CD4-positive, alpha-beta memory T cell (primary cell): ENCODE measurements around the gene EXOC4. TPM values are rescaled to one million over a fixed set of nuclear protein-coding genes. Genes with fewer than 3 reads are reported as not detected.
A peak's percentile ranks its signal among the peaks of the same experiment; 100 is the strongest.

Experiments
- CTCF ChIA-PET: fragments of 350-600 bp; sonication (Branson Sonifier 250); formaldehyde crosslinking; loops from one replicate; lab custom pipeline; 2021; ENCODE audit warnings: inconsistent platforms; ENCODE audit not compliant: partially characterized antibody; lab: Charles Lee
- POLR2A ChIA-PET: fragments of 350-600 bp; sonication (Branson Sonifier 250); formaldehyde crosslinking; loops from one replicate; lab custom pipeline; 2021; ENCODE audit not compliant: partially characterized antibody; lab: Charles Lee
- DNase-seq, 5 donors: peaks; one replicate each; pipeline versions ENCODE4 v3.0.0 to v3.0.0-alpha.2; 2020 to 2022; ENCODE audit warnings: mixed read lengths in 1 of 5
- H3K27ac ChIP-seq: one replicate; pipeline ENCODE4 v1.7.0; 2013; ENCODE audit warnings: low read depth, low read length
- H3K27me3 ChIP-seq: 2 replicates; pipeline ENCODE4 v1.7.0; 2013; ENCODE audit warnings: mild to moderate bottlenecking, low read length, moderate library complexity; ENCODE audit not compliant: insufficient read depth
- H3K36me3 ChIP-seq: 2 replicates; pipeline ENCODE4 v1.7.0; 2013; ENCODE audit warnings: mild to moderate bottlenecking, low read length, moderate library complexity; ENCODE audit not compliant: insufficient read depth
- H3K4me1 ChIP-seq: 2 replicates; pipeline ENCODE4 v1.7.0; 2013; ENCODE audit warnings: mild to moderate bottlenecking, low read length, moderate library complexity; ENCODE audit not compliant: insufficient read depth
- H3K4me3 ChIP-seq, 2 donors: one replicate each; pipeline ENCODE4 v1.7.0; 2013; ENCODE audit warnings: low read length in 2 of 2, mild to moderate bottlenecking in 1 of 2
- H3K9me3 ChIP-seq, 2 donors: one replicate each; pipeline ENCODE4 v1.7.0; 2013; ENCODE audit warnings: low read length in 2 of 2, control low read depth in 1 of 2; ENCODE audit not compliant: control insufficient read depth in 1 of 2
- H3K27ac Mint-ChIP-seq, 7 donors: one replicate each; pipeline ENCODE4 v1.8.0; 2020 to 2021; ENCODE audit warnings: mixed read lengths in 7 of 7, mild to moderate bottlenecking in 6 of 7, inconsistent platforms in 3 of 7, moderate library complexity in 3 of 7
- H3K27me3 Mint-ChIP-seq, 2 donors: one replicate each; pipeline ENCODE4 v1.8.0; 2020 to 2021; ENCODE audit warnings: mixed read lengths in 2 of 2
- H3K36me3 Mint-ChIP-seq, 2 donors: one replicate each; pipeline ENCODE4 v1.8.0; 2020 to 2021; ENCODE audit warnings: mixed read lengths in 2 of 2, inconsistent platforms in 1 of 2, mild to moderate bottlenecking in 1 of 2
- H3K4me1 Mint-ChIP-seq, 4 donors: one replicate each; pipeline ENCODE4 v1.8.0; 2020 to 2021; ENCODE audit warnings: mixed read lengths in 4 of 4, mild to moderate bottlenecking in 1 of 4
- H3K4me3 Mint-ChIP-seq, 8 donors: one replicate each; pipeline ENCODE4 v1.8.0; 2020 to 2021; ENCODE audit warnings: mixed read lengths in 8 of 8, mild to moderate bottlenecking in 7 of 8, moderate library complexity in 6 of 8, inconsistent platforms in 3 of 8
- H3K9me3 Mint-ChIP-seq, 8 donors: one replicate each; pipeline ENCODE4 v1.8.0; 2020 to 2021; ENCODE audit warnings: mixed read lengths in 8 of 8, mild to moderate bottlenecking in 5 of 8, inconsistent platforms in 3 of 8, moderate library complexity in 1 of 8
- intact Hi-C: fragments of 100-400 bp; cut with micrococcal nuclease; formaldehyde crosslinking; loops from one replicate; pipeline ENCODE4 v1.15.1; 2023
- polyA plus RNA-seq, 2 donors: library from polyadenylated mRNA; unstranded; fragments of 300-500 nt; fragmentation: Illumina TruSeq; gene quantifications; one replicate each; pipeline ENCODE4 v1.2.3, GENCODE V29; 2021
- total RNA-seq, 2 experiments: library from RNA; stranded (reverse); gene quantifications; one replicate each; pipeline ENCODE4 v1.2.3, GENCODE V29; 2021

The EXOC4 gene
- total and polyA plus RNA-seq, 4 experiments from 2014 or later: 33.8 to 81.2 (median 58.1) TPM

GRCh38 chr7:133753513-133753912, 500.6 kb downstream of the EXOC4 start:
- Histone ChIP-seq H3K36me3 (no peaks in the 10 kb centered on the region), H3K4me1 (no peaks in the 10 kb centered on the region), H3K27me3 (no peaks in the 10 kb centered on the region), H3K9me3 (no peaks in the 10 kb centered on the region), H3K27ac (no peak overlapping the region), H3K4me3 (no peak overlapping the region)
- H3K27me3 Mint-ChIP-seq: no peaks in the 10 kb centered on the region
- ChIA-PET POLR2A (no interaction called here), CTCF (no interaction called here)
- intact Hi-C loops: no loop called here
- no peaks in the 10 kb centered on the region for H3K9me3 Mint-ChIP-seq
- no peak for DNase-seq
- peaks cover 0 to 22% of the 10 kb centered on the region in 2 donors for H3K36me3 Mint-ChIP-seq
- peak overlapping the region in 1 of 7 donors; percentile 3 for H3K27ac Mint-ChIP-seq
- no peak overlapping the region for H3K4me3 Mint-ChIP-seq
- H3K4me1 Mint-ChIP-seq: no peaks in the 10 kb centered on the region

GRCh38 chr7:133754708-133755107, 501.8 kb downstream of the EXOC4 start:
- H3K36me3 ChIP-seq: no peaks in the 10 kb centered on the region
- no peaks in the 10 kb centered on the region for H3K4me1 ChIP-seq
- Mint-ChIP-seq H3K9me3 (peaks cover 0 to 2% (median 0%) of the 10 kb centered on the region in 8 donors), H3K4me1 (no peaks in the 10 kb centered on the region), H3K27me3 (no peaks in the 10 kb centered on the region), H3K36me3 (peaks cover 0 to 26% of the 10 kb centered on the region in 2 donors), H3K27ac (no peak overlapping the region), H3K4me3 (no peak overlapping the region)
- intact Hi-C loops: no loop called here
- no peak for DNase-seq
- H3K9me3 ChIP-seq: no peaks in the 10 kb centered on the region
- CTCF ChIA-PET: no interaction called here
- H3K4me3 ChIP-seq: no peak overlapping the region
- POLR2A ChIA-PET: no interaction called here
- H3K27me3 ChIP-seq: no peaks in the 10 kb centered on the region
- no peak overlapping the region for H3K27ac ChIP-seq

- H3K9me3 Mint-ChIP-seq: peaks cover 0 to 2% (median 0%) of the 10 kb centered on the region in 8 donors
- POLR2A ChIA-PET: no interaction called here
- DNase-seq: no peak
Observed at GRCh38 chr7:133755901-133756300, 503.0 kb downstream of the EXOC4 start.

GRCh38 chr7:133761443-133761842, 508.6 kb downstream of the EXOC4 start:
- Histone ChIP-seq H3K36me3 (no peaks in the 10 kb centered on the region), H3K27me3 (no peaks in the 10 kb centered on the region), H3K9me3 (no peaks in the 10 kb centered on the region), H3K4me1 (no peaks in the 10 kb centered on the region), H3K27ac (no peak overlapping the region), H3K4me3 (no peak overlapping the region)
- CTCF ChIA-PET: no interaction called here
- H3K27me3 Mint-ChIP-seq: no peaks in the 10 kb centered on the region
- POLR2A ChIA-PET: no interaction called here
- peaks cover 5 to 40% of the 10 kb centered on the region in 2 donors for H3K36me3 Mint-ChIP-seq
- no peak overlapping the region for H3K4me3 Mint-ChIP-seq
- no peaks in the 10 kb centered on the region for H3K4me1 Mint-ChIP-seq
- DNase-seq: no peak
- peaks cover 0 to 2% (median 0%) of the 10 kb centered on the region in 8 donors for H3K9me3 Mint-ChIP-seq
- no peak overlapping the region for H3K27ac Mint-ChIP-seq
- intact Hi-C loops: no loop called here

More at GRCh38 chr7:133755901-133756300, 503.0 kb downstream of the EXOC4 start:
- H3K27me3 Mint-ChIP-seq: no peaks in the 10 kb centered on the region
- no peaks in the 10 kb centered on the region for H3K4me1 Mint-ChIP-seq
- no peaks in the 10 kb centered on the region for H3K9me3 ChIP-seq
- intact Hi-C loops: no loop called here
- H3K27ac ChIP-seq: no peak overlapping the region
- H3K36me3 Mint-ChIP-seq: peaks cover 0 to 26% of the 10 kb centered on the region in 2 donors
- H3K36me3 ChIP-seq: no peaks in the 10 kb centered on the region
- CTCF ChIA-PET: no interaction called here
- H3K4me3 ChIP-seq: no peak overlapping the region
- no peak overlapping the region for H3K27ac Mint-ChIP-seq
- no peak overlapping the region for H3K4me3 Mint-ChIP-seq
- H3K4me1 ChIP-seq: no peaks in the 10 kb centered on the region
- no peaks in the 10 kb centered on the region for H3K27me3 ChIP-seq

- CTCF ChIA-PET: interaction anchor here (0.6 kb wide), 1 partner anchor 121 kb away, joined by 3 read pairs; no protein-coding TSS in a partner anchor
- H3K27me3 ChIP-seq: no peaks in the 10 kb centered on the region
- Mint-ChIP-seq H3K27ac (no peak overlapping the region), H3K4me1 (no peaks in the 10 kb centered on the region), H3K4me3 (no peak overlapping the region), H3K27me3 (no peaks in the 10 kb centered on the region), H3K36me3 (peaks cover 9 to 45% of the 10 kb centered on the region in 2 donors), H3K9me3 (peaks cover 0 to 2% (median 0%) of the 10 kb centered on the region in 8 donors)
- intact Hi-C loops: no loop called here
- POLR2A ChIA-PET: no interaction called here
- H3K36me3 ChIP-seq: no peaks in the 10 kb centered on the region
- no peak overlapping the region for H3K4me3 ChIP-seq
- DNase-seq: no peak
- H3K27ac ChIP-seq: no peak overlapping the region
- no peaks in the 10 kb centered on the region for H3K4me1 ChIP-seq
- H3K9me3 ChIP-seq: no peaks in the 10 kb centered on the region
Observed at GRCh38 chr7:133763076-133763640, 510.3 kb downstream of the EXOC4 start.

- H3K4me3 Mint-ChIP-seq: no peak overlapping the region
- H3K27me3 ChIP-seq: no peaks in the 10 kb centered on the region
- CTCF ChIA-PET: interaction anchor here (0.8 kb wide), 1 partner anchor 29 kb away, joined by 3 read pairs; no protein-coding TSS in a partner anchor
- H3K36me3 Mint-ChIP-seq: peaks cover 4 to 27% of the 10 kb centered on the region in 2 donors
- no peak overlapping the region for H3K4me3 ChIP-seq
- intact Hi-C loops: no loop called here
- no peaks in the 10 kb centered on the region for H3K4me1 ChIP-seq
- H3K4me1 Mint-ChIP-seq: no peaks in the 10 kb centered on the region
- H3K9me3 Mint-ChIP-seq: no peaks in the 10 kb centered on the region
- H3K27me3 Mint-ChIP-seq: no peaks in the 10 kb centered on the region
- no peaks in the 10 kb centered on the region for H3K36me3 ChIP-seq
- POLR2A ChIA-PET: no interaction called here
- no peak overlapping the region for H3K27ac Mint-ChIP-seq
- no peak for DNase-seq
- H3K9me3 ChIP-seq: no peaks in the 10 kb centered on the region
- no peak overlapping the region for H3K27ac ChIP-seq
Observed at GRCh38 chr7:133769668-133770067, 516.8 kb downstream of the EXOC4 start.

GRCh38 chr7:133770863-133771492, 518.1 kb downstream of the EXOC4 start:
- H3K27ac Mint-ChIP-seq: no peak overlapping the region
- no peaks in the 10 kb centered on the region for H3K4me1 Mint-ChIP-seq
- no peaks in the 10 kb centered on the region for H3K4me1 ChIP-seq
- intact Hi-C loops: no loop called here
- H3K27me3 Mint-ChIP-seq: no peaks in the 10 kb centered on the region
- ChIA-PET POLR2A (no interaction called here), CTCF (no interaction called here)
- H3K36me3 ChIP-seq: no peaks in the 10 kb centered on the region
- H3K27ac ChIP-seq: no peak overlapping the region
- H3K27me3 ChIP-seq: no peaks in the 10 kb centered on the region
- no peak for DNase-seq
- H3K9me3 Mint-ChIP-seq: no peaks in the 10 kb centered on the region
- peaks cover 4 to 22% of the 10 kb centered on the region in 2 donors for H3K36me3 Mint-ChIP-seq
- no peak overlapping the region for H3K4me3 Mint-ChIP-seq
- H3K4me3 ChIP-seq: no peak overlapping the region
- H3K9me3 ChIP-seq: no peaks in the 10 kb centered on the region
